GM21717 (cell line): ENCODE data around the gene ORMDL3.
"Not testable (repeated sequence)": the region's sequence is repeated elsewhere in the genome, so short reads cannot be mapped to it uniquely, and the experiment has no call there.

Experiments used
- ATAC-seq: cut with Tn5 transposase; IDR thresholded peaks from one replicate; pipeline ENCODE4 v1.9.1; 2021; ENCODE audit warnings: mild to moderate bottlenecking, moderate library complexity; ENCODE audit not compliant: unreplicated experiment

Gene ORMDL3

DNA sequence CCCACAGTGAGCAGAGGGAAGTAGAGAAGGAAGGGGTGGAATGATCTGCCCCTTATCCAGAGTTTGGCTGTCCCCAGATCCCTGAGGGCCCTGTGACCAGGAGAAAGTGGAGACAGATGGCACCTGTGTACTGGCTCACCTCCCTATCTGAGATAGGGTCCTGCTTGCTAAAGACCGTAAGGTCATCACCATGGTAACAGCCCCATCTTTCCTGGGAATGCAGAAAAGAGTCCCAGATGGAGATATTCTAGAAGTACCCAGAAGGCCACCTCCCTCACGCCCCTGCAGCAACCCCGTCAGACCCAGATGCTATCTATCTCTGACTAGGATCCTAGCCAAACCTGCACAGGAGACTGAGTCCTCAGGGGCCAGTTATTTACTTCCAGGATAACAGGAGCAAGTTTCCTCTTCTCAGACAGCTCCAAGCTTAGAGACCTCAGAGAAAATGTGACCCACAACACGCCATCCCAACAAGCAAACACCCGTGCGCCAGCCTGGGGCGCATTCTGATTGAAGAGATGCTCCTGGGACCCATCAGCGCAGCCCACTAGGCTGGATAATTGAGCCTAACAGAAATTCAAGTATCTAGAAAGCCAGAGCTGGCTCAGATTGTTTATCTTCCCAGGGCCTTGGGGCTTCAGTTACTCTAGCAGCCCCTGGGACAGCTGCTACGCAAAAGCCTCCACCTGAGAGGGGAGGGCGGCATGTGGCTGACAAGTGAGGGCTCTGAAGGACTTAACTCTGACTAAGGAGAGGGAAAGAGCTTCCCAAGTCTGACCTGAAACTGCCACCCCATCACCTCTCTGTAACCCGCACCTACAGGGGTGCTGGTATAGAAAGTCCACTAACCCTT lies 1.9 kb downstream of the ORMDL3 start:
- ATAC-seq, result no peak

DNA sequence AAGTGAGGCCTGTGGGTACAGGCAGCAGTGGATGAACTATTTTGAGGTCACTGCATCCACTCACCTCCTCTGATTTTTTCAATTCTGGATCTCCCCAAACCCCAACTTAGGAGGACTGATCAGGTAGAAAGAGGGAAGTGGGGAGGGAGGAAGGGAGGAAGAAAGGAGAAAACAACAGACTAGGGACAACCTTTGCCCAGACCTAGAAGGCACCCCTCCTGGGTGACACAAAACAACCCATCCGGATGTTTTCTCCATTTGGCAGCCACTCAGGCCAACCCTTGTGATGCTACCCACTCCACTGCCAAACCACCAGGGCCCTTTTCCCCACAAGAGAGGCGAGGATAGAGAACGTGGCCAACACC lies 2.7 kb downstream of the ORMDL3 start:
- no peak for ATAC-seq

DNA sequence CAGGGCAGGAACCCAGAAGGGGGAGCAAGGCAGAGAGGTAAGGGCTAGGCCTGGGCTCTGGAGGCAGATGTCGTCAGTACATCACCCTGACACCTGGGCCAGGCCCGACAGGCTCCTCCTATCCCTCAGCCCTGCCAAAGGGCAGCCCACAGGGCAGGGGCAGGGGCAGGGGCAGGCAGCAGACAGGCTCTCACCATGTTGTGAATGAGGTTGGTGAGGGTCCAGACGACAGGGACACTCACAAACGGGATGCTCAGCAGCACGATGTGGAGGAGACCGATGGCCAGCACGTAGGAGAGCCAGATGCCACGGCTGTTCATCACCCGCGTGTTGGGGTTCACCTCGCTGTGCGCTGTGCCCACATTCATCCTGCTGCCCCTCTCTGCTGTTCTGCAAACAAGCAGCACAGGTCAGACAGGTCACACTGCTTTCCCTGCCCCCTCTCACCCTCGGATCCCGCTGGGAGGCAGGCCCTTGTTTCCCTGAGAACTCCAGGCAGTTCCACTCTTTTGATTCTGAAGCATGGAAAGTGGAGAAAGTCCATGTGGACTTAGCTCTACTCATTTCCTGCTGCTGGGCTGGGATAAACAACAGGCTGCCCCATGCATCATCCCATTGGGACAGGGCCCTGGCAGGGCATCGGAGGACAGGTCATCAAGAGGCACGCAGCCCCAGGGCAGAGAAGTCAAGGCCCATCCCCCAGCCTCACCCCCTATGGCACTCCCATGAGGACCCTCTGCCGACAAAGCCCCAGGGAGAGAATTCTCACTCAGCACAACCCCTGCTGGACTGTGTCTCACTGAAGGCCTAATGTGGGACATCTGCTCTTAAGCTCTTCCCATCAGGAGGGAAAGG lies 3.3 kb downstream of the ORMDL3 start:
- ATAC-seq, result no peak

DNA sequence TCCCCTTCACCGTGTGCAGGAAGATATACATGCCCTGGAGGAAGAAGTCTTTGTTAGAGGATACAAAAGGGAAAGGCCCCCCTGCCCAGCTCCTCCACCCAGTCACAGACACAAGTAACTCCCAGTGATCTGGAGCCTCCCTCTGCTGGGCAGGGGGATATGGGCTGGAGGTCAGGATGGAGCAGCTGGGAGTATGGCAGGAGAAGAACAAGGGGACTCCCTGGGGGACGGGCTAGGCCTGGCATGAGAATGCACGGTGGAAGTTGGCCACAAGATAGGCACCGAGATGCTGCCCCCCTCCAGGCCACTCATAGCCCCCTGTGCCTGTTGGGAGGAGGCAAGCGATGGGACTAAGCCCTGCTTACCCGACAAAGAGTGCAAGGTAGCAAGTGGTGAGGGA lies 4.2 kb downstream of the ORMDL3 start:
- no peak for ATAC-seq

DNA sequence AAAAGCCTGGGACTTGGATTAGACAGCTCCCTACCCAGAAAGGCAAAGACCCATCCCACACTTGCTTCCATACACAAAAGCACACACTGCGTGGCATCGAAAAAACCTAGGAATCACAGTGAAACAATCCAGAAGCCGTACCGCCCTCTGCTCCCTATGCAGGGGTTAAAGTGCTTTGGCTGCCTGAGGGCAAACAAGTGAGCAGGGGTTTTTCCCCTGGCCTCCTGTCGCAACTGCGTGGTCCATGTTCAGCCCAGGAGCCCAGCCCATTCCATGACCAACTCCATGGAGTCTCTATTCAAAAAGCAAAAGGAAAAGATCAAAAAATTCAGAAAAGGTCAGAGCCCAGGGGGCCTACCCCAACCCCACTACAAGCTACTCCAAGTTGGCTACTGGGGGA lies 5.4 kb downstream of the ORMDL3 start:
- ATAC-seq, result no peak

DNA sequence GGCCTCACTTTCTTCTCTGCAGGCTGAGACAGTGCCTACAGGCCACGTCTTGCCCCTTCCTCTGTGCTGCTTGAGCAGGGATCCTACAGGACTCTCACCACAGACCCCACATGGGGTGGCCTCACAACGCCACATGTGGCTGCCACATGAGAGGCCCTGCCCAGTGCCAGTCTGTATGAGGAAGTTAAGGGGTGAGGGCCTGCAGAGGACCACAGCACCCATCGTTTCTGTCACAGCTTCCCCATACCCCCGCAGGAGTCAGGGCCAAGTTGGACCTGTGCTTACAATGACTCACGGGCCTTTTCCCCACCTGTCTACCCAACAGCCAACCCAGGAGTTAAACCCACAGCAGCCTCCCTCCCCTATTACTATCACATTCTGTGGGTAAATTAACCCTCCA lies 6.1 kb downstream of the ORMDL3 start:
- no peak for ATAC-seq

DNA sequence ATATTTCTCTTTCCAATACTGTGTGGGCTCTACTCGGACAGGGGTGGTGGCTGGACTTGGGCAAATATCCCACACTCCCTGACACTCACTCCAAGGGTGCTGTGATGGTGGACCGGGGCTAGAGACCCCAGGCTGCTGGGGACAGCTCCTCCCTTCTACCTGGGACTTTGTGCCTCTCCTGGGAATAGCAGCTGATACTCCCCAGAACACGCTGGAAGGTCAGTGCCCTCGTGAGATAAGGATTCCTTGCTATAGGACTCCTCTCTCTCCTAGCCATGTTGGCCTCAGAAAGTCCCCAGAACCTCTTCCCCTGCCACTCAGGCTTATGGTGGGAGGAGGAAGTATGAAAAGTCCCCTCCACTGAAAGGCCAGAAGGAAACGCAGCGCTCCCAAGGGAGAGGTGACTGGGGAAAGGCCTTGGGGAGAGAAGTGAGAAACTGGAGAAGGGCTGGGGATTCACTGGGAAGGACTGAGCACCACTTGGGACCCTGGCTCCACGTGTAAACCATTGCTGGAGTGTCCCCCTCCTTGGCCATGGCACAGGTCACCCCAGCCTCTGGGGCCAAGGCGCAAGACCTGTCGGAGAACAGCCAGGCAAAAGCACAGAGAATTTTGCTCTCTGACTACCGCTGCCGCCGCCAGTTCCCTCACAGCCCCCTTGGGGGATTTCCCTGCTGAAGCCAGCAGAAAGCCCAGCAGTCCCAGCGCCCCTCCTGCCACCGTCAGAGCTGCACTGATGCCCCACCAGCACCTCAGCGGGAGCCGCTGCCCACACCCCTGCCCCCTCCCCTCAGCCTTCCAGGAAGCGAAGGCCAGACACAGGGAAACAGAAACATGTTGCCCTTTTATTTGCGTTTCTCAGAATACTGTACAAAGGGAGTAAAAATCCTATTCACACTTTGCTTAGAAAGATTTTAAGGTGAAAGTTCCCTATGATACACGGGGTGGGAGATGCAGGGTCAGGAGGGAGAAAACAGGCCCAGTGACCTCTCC lies 6.9 kb downstream of the ORMDL3 start:
- ATAC-seq, result no peak

DNA sequence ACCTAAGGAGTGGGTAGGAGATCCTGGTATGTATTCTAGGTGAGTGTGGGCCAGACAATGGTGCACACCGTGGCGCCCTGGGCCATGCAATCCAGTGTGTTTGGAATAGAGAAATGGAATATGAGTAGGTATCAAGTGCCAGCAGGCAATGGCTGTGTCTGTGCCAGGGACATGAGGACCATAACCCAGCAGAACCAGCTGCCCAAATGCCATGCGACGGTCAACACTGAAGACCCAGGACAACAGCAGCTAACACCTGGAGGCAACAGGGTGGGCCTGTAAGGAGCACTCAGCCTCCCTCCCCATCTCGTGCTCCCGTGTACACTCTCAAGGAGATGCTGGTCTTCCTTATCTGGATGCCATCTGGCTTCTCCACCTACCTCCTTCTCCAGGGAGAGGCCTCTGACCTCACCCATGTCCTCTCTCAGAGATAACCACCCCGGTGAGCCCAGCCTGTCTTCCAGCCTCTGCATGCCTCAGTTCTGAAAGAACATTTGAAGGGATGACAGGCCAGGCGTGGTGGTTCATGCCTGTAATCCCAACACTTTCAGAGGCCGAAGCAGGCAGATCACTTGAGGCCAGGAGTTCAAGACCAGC lies 8.2 kb downstream of the ORMDL3 start:
- ATAC-seq, result no peak

DNA sequence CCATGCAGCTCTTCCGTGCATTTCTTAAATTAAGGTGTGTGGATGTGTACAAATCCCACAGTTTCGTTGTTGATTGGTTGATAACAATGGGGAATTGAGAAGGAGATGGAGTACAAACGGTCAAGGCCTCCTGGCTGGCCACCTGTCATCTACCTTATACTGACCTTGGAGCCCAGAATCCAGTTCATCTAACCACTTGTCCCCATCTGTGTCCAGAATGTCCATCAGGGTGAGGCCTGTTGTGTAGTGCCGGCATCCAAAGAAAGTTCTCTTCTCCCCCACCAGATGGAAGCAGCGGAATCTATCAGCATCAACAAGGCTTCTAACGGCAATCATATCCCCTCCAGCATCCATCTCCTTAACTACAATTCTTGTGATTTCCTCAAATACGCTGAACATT lies 10.5 kb downstream of the ORMDL3 start:
- ATAC-seq, result no peak

DNA sequence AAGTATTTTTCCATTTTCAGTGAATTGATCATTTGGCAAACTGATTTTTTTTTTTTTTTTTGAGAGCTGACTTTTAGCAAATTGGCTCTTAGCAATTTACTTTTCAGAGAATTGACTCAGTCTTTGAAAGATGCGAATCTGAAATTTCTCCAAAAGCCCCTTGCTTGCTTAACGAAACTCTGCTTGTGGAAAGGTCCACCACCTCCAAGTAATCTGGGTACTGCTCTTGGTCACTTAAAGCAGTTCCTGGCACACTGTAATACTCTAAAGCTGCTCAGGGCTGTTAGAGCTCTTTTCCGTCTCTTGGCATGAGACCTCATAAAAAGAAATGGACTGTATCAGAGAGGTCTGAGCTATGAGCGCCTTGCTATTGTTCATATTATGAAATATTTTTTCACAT lies 11.8 kb downstream of the ORMDL3 start:
- ATAC-seq, result no peak

DNA sequence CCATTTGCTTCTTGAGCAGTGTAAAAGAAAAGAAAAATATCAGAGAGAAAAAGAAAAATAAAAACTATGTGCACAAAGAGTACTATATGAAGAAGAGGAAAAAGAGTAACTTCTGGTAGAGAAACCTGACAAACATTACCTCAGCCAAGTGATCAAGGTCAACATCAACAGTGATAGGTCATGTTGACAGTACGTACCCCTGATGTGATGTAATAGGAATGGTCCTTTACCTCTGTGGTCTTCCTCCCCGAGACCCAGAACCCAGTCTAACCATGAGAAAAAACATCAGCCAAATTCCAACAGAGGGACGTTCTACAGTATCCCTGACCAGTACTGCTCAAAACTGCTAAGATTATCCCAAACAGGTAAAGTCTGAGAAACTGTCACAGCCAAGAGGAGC lies 13.4 kb downstream of the ORMDL3 start:
- ATAC-seq, result no peak

DNA sequence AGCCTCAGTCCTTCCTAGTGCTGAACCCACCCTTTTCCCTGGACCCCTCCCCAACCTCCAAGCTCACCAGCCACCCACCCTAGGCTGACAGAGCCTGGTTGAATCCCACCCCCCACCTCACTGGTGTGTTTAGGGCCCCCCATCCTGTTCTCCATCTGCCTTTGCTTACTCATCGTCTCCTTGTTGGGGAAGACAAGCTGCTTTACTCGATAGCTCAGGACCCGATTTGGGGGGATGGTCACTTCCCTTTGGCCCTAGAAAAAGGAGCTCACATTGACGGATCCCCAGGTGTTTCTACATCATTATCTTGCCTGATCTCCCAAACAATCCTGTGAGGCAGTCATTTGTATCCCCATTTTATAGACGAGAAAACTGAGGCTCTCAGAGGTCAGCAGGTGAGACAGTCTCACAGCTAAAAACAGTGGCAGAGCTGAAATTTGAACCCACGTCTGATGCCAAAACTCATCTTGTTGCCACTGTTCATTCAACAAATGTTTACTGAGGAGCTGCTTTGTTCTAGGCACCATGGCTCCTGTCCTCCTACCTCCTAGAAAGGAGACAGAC lies 18.5 kb downstream of the ORMDL3 start:
- ATAC-seq, result no peak

DNA sequence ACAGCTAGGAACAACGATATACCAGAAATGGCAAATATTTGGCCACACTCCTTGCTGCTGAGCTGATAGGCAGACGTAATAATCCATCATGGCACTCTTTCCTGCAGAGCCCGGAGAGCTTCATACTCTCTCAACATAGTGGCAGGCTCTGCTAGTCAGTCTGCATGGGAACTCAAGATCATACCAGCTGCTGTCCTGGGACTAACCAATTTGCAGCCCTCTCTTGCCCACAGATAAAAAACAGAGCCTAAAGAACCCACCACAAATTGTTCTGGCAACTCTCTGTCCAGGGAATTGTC lies 22.5 kb downstream of the ORMDL3 start:
- no peak for ATAC-seq

DNA sequence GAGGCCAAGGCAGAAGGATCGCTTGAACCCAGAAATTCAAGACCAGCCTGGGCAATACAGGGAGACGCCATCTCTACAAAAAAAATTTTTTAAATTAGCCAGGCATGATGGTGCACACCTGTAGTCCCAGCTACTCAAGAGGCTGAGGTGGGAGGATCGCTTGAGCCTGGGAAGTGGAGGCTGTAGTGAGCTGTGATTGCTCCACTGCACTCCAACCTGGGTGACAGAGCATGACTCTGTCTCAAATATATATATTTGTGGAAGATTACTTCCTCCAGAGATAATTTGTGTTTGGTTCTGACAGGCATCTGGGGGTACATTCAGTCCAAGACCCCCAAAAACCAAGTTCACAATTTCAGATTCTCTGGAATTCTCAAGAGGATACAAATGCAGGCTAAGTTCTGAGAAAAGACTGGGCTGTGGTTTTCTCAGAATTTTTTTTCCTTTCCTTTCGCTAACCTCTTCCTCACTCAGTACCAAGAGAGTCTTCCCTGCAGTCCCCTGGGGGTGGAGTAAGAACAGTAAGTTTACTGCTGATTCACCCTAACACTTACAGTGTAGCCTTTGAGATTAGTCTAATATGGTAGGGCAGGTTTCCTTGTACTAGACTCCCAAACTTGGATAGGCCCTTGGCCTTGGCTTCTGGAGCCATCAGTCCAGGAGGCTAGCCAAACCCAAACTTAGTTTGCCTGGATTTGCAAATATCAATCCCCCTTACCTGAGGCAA lies 24.1 kb downstream of the ORMDL3 start:
- ATAC-seq, result no peak

DNA sequence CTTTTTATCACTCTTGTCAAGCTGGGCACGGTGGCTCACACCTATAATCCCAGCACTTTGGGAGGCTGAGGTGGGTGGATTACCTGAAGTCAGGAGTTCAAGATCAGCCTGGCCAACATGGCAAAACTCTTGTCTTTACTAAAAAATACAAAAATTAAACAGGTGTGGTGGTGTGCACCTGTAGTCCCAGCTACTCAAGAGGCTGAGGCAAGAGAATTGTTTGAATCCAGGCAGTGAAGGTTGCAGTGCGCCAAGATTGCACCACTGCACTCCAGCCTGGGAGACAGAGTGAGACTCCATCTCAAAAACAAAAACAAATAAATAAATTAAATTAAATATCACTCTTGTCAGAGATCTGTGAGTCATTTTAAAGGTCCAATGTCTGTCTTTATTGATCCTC lies 25.4 kb downstream of the ORMDL3 start:
- not testable (repeated sequence) for ATAC-seq

DNA sequence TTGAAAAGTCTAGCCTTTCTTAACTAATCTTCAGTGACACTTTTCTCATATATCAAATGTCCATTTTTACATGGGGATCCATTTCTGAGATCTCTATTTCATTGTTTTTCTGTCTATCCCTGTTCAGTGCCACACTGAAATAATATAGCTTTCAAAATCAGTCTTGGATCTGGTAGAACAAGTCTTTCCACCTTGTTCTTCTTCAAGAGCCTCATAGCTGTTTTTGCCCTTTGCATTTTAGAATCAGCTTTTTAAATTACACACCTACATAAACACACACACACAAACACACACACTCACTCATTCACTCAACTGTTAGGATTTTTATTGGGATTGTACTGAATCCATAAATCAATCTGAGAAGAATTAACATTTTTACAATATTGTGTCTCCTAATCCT lies 28.2 kb downstream of the ORMDL3 start:
- ATAC-seq, result no peak

DNA sequence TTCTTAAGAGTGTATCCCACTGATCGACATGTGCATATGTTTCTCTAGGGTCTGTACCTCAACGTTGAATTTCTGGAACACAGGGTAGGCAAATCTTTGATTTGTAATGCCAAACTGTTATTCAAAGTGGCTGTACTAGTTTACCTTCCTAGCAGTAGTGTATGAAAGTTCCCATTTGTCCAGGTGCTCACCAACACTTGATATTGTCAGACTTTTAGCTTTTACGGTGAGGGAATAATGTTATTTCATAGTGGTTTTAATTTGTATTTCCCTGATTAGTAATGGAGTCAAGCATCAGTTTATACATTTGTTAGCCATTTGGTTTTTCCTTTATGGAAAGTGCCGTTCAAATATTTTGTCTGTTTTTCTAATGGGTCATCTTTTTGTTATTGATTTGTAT lies 29.3 kb downstream of the ORMDL3 start:
- ATAC-seq, result no peak

DNA sequence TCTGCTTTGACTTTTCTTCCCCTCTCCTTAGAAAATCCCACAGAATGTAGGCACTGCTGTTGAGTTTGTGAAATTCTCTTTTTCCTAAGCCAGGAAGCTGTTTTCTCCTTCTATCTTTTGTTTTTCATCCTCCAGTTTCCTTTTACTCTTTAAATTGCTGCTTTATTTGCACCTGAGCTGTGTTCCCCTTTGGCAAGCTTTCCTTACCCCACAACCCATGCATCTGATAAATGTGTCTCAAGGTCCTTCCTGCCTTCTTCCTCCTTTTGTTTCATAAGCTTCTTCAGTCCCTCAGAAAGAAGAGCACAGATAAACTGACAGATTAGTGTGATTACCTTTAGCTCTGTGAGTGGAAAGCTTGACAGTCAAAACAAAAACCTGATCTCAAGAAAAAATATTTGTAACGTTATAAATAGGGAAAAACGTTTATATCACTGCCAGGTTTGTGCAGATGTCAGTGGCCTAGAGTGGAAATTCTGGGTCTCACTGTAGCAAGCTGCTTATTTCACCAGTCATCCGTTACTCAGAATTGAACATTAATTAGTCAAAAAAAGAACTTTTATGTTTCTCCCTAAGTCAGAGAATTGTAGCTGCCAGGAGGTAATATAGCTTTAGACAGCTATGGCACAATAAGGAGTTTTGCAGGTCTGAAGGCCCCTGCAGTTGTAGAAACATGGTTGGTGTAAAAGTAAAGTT lies 32.6 kb downstream of the ORMDL3 start:
- ATAC-seq, result no peak

DNA sequence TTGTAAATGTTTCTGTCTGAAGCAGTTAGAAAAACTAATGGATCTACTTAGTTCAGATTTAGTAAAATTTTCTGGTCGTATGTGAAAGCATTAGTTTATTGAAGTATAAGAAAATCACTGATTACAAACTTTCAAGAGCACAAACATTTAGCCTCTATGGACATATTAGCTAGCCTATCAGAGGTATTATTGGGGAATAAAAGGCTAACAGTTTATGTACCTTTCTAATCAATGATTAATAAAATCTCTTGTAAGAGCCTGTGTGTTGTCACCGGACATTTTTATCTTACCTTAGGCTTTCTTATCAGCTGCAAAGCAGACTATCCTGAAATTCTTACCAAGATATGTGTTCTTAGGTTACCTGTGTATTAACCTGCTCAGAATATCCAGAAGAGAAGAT lies 38.2 kb downstream of the ORMDL3 start:
- no peak for ATAC-seq
